Mucosa of descending colon (tissue), 3 donors: ENCODE results near the gene GNAS. TPM values are rescaled to one million over a fixed set of nuclear protein-coding genes. Genes with fewer than 3 reads are reported as not detected.

ENCODE experiments used
- ATAC-seq: fragments of 200-7000 bp; cut with Tn5 transposase; one replicate; pipeline ENCODE4 v1.9.1; 2020; ENCODE audit warnings: mild to moderate bottlenecking, moderate library complexity
- DNase-seq, 3 donors: peaks; one replicate each; pipeline ENCODE4 v3.0.0-alpha.2; 2020
- H3K36me3 ChIP-seq: fragments of 200-600 bp; one replicate; pipeline ENCODE4 v1.8.0; 2021; ENCODE audit warnings: low read depth, mild to moderate bottlenecking
- H3K4me1 ChIP-seq: fragments of 200-600 bp; one replicate; pipeline ENCODE4 v1.8.0; 2021; ENCODE audit warnings: low read depth, mild to moderate bottlenecking
- H3K4me3 ChIP-seq: fragments of 200-600 bp; one replicate; pipeline ENCODE4 v1.8.0; 2021; ENCODE audit warnings: mild to moderate bottlenecking
- H3K9me3 ChIP-seq: fragments of 200-600 bp; one replicate; pipeline ENCODE4 v1.8.0; 2021; ENCODE audit warnings: mild to moderate bottlenecking
- intact Hi-C, 2 donors: fragments of 100-400 bp; cut with DNase I in 1 of 2; cut with micrococcal nuclease in 1 of 2; formaldehyde crosslinking; loops; one replicate each; pipeline versions ENCODE4 v1.11.0 to v1.11.1; 2022; cut with DNase I, micrococcal nuclease
- total RNA-seq, 3 donors: library from RNA; stranded (reverse); fragmentation: NEBNext Ultra II Directional in 2 of 3; extraction: Animal tissue kit (Norgen Biotek cat#: 25700) in 2 of 3; gene quantifications; one replicate each; pipeline versions ENCODE4 v1.2.1 to v1.2.4, GENCODE V29; 2021 to 2023
- TF ChIP-seq, protein P1 (sequence below): fragments of 200-600 bp; IDR thresholded peaks from one replicate; pipeline ENCODE4 v1.8.0; 2022; ENCODE audit warnings: antibody characterized with exemption, mild to moderate bottlenecking
- donor health status: DM: no; HTN: no; CAD: no; lungs with moderate emphysema.
- donor health status: DM: no; HTN: no; CAD: no.
- donor health status: DM: no; HTN: yes; CAD: no.

The GNAS gene
- total RNA-seq, 3 donors from 2014 or later = 583 to 659 (median 632) TPM

DNA sequence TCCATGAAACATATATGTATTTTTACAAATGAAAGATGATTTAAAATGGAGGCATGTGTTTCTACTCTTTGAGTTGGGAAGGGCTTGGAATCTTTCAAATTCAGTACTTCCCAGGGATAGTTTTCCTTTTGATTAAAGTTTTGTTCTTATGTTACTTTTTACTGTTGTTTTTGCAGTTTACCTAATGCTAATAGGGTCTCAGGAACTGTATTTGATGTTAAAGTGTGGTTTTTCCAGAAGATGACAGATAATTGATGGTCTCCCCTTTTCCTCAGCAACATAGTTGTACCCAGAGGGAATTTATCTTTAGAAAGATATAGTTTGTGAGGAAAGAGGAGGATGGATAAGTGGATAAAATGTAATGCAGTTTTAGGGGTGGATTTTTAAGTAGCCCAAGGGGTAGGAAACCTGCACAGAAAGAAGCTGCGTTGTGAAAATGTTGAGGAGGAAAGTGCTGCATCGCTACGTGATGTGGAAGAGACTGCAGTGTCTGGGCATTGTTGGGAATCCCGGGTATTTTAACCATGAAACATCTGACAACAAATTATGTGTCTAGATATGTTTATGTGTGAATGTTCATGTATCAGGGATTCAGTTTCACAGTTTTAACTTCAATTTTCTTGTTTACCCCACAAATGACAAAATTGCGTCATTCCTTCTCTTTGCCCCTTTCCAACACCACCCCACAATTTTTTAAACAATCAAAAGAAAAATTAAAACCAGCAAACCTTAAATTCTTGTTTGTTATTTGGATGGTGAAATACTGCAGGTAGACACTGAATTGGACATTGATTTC, 42.3 kb downstream of the GNAS start:
- H3K4me3 ChIP-seq = no peak overlapping the region

DNA sequence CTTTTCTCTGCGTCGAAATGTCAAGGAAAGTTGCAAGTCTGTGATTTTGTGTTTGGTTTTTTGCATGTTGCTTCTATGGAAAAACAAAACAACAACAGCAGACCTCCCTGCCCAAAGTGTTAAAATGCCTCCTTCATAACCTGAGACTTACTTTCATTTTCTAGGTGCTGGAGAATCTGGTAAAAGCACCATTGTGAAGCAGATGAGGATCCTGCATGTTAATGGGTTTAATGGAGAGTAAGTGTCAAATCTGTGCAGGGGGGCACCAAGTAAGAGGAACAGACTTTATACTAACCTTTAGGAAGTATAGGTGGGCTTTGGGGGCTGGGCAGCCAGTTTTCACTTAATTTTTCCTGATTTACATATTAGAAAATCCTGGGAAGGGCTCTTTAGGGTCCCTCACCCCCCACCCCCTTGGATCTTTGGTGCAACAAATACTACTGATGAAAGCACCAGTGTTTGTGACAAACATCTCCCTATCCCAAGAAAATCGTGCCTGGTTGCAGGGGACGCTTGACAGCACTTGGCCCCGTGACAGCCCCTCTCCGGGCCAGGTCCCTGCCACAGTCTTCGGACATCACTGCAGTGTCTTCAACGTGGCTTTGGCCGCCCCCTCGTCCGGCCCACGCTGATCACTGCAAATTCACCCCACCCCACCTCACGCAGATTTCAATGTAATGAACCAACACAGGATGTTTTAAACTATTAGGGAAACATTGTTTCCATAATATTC, 43.1 kb downstream of the GNAS start:
- TF ChIP-seq, protein P1, sequence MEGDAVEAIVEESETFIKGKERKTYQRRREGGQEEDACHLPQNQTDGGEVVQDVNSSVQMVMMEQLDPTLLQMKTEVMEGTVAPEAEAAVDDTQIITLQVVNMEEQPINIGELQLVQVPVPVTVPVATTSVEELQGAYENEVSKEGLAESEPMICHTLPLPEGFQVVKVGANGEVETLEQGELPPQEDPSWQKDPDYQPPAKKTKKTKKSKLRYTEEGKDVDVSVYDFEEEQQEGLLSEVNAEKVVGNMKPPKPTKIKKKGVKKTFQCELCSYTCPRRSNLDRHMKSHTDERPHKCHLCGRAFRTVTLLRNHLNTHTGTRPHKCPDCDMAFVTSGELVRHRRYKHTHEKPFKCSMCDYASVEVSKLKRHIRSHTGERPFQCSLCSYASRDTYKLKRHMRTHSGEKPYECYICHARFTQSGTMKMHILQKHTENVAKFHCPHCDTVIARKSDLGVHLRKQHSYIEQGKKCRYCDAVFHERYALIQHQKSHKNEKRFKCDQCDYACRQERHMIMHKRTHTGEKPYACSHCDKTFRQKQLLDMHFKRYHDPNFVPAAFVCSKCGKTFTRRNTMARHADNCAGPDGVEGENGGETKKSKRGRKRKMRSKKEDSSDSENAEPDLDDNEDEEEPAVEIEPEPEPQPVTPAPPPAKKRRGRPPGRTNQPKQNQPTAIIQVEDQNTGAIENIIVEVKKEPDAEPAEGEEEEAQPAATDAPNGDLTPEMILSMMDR = no peak
- Histone ChIP-seq H3K4me1 (peaks cover 18% of the 10 kb centered on the region), H3K9me3 (no peaks in the 10 kb centered on the region), H3K4me3 (no peak overlapping the region), H3K36me3 (no peaks in the 10 kb centered on the region)
- DNase-seq (no peak), ATAC-seq (no peak)
- intact Hi-C loops = no loop called here

More for the DNA sequence above, 42.3 kb downstream of the GNAS start:
- H3K9me3 ChIP-seq = no peaks in the 10 kb centered on the region
- TF ChIP-seq, protein P1 = no peak
- DNase-seq = no peak
- H3K36me3 ChIP-seq = no peaks in the 10 kb centered on the region
- no peak for ATAC-seq
- intact Hi-C loops = no loop called here
- peaks cover 18% of the 10 kb centered on the region for H3K4me1 ChIP-seq

DNA sequence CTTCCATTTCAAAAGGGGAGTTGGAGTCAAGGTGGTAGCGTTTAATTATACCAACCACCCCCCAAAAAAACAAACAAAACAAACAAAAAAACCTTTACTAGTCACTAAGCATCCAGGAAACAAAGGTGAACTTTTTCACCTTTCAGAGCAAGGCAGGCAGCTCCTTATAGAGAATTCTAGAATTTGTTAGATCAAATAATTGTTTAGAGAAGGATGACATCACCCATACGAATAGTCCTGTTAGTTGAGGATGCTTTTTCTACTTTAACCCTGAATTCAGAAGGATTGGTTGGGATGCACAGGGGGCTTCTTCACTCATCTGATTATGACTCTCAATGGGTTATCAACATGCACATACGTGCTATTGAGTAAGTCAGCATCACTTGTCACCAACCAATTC, 44.3 kb downstream of the GNAS start:
- TF ChIP-seq, protein P1 = no peak
- no peaks in the 10 kb centered on the region for H3K36me3 ChIP-seq
- ATAC-seq (no peak), DNase-seq (no peak)
- H3K4me3 ChIP-seq = no peak overlapping the region
- H3K4me1 ChIP-seq = peaks cover 18% of the 10 kb centered on the region
- intact Hi-C loops = no loop called here
- H3K9me3 ChIP-seq = no peaks in the 10 kb centered on the region

DNA sequence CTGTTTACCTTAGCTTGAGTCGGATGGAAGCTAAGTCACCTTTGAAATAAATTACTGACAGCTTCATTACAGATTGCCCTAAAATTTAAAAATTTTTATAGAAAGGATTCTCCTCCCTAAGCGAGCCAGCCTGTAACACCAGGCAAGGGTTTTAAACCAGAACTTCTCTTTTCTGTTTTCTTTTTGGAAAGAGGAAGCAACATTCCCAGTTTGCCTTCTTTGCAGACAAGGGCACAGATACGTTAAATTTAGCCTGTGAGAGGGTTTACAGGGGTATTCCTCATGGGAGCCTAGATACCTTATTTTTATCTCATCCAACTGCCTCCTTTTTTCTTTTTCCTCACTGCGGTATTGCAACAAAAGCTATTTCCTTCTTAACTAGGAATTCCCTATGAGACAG, 45.0 kb downstream of the GNAS start:
- H3K36me3 ChIP-seq = no peaks in the 10 kb centered on the region
- no peak overlapping the region for H3K4me3 ChIP-seq
- H3K9me3 ChIP-seq = no peaks in the 10 kb centered on the region
- DNase-seq (no peak), ATAC-seq (no peak)
- intact Hi-C loops = no loop called here
- TF ChIP-seq, protein P1 = no peak
- H3K4me1 ChIP-seq = peaks cover 18% of the 10 kb centered on the region

DNA sequence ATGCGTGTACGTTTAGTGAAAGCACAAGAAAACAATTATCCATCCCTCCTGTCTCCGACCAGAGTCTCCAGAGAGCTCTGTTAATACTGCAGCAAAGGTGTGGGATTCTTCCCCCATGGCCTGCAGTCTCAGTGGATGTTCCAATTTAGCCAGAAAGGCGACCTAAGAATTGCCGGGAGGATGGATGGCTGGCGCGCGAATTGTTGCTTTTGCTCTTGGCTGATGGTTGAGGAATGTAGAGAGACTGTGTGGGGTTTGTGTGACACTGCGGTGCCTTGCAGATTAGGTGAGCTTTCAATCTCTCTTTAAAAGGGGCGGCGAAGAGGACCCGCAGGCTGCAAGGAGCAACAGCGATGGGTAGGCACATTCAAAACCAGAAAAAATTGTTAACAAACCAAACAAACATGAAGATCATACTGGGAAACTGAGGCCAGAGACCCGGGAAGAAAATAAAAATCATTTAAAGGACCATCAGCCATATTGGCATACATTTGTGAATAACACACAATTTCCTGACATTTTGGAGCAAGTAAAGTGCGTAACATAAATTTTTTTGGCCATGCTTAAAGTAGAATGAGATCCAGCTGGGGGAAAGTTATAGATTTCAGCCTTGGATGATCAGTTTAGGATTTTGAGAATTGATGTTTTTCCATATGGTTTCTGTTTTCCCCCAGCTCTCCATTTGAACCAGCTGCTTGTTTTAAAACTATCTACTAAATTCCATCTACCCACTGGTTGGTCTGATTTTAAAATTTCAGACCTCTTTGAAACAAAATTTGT, 46.3 kb downstream of the GNAS start:
- Histone ChIP-seq H3K4me1 (peaks cover 13% of the 10 kb centered on the region), H3K4me3 (no peak overlapping the region), H3K36me3 (no peaks in the 10 kb centered on the region), H3K9me3 (no peaks in the 10 kb centered on the region)
- no peak for ATAC-seq
- TF ChIP-seq, protein P1 = no peak
- no peak for DNase-seq
- intact Hi-C loops = no loop called here
